K562 (cell line): ENCODE data around the gene POU3F1. TPM values are rescaled to one million over a fixed set of nuclear protein-coding genes. Genes with fewer than 3 reads are reported as not detected.

Source experiments
- ATF2 ChIP-seq: sonication (generic); formaldehyde crosslinking; IDR thresholded peaks from 2 replicates; pipeline ENCODE4 v1.8.1; 2022; ENCODE audit warnings: missing genetic modification reagents
- CREB1 ChIP-seq, 2 experiments: sonication (generic) in 1 of 2; formaldehyde crosslinking in 1 of 2; IDR thresholded peaks; 2 replicates each; pipeline versions ENCODE4 v1.6.1 to v1.8.0; 2012 to 2022; ENCODE audit warnings: inconsistent platforms in 1 of 2, mild to moderate bottlenecking in 1 of 2, missing genetic modification reagents in 1 of 2, moderate library complexity in 1 of 2
- DNMT1 ChIP-seq: fragments of 450-650 bp; IDR thresholded peaks from 2 replicates; pipeline ENCODE4 v1.6.1; 2016; ENCODE audit warnings: antibody characterized with exemption, mild to moderate bottlenecking
- ELK3 ChIP-seq: fragments of 450-650 bp; formaldehyde crosslinking; IDR thresholded peaks from 2 replicates; pipeline ENCODE4 v1.4.0; 2020; ENCODE audit warnings: mild to moderate bottlenecking
- GTF3C2 ChIP-seq: IDR thresholded peaks from 3 replicates; pipeline ENCODE4 v1.6.1; 2011; ENCODE audit warnings: borderline replicate concordance, mild to moderate bottlenecking, moderate library complexity; ENCODE audit not compliant: insufficient read length; ENCODE audit errors: extremely low read depth
- HOMEZ ChIP-seq: fragments of 250-450 bp; sonication (Bioruptor Pico); IDR thresholded peaks from 2 replicates; pipeline ENCODE4 v1.4.0; 2020; ENCODE audit warnings: mild to moderate bottlenecking, moderate library complexity
- MCM5 ChIP-seq: fragments of 450-650 bp; IDR thresholded peaks from 2 replicates; pipeline ENCODE4 v1.6.1; 2016; ENCODE audit warnings: low read depth
- TAF9B ChIP-seq: fragments of 450-650 bp; IDR thresholded peaks from 2 replicates; pipeline ENCODE4 v1.6.1; 2018; ENCODE audit warnings: mild to moderate bottlenecking; ENCODE audit not compliant: partially characterized antibody
- TARDBP ChIP-seq: fragments of 450-650 bp; IDR thresholded peaks from 2 replicates; pipeline ENCODE4 v1.6.1; 2016
- TCF7L2 ChIP-seq: fragments of 150-350 bp; IDR thresholded peaks from 2 replicates; pipeline ENCODE4 v1.6.1; 2016; ENCODE audit warnings: low read depth, mild to moderate bottlenecking, low read length, moderate library complexity
- THRB ChIP-seq: fragments of 450-650 bp; formaldehyde crosslinking; conservative IDR thresholded peaks from 2 replicates; pipeline ENCODE4 v1.4.0; 2022; ENCODE audit warnings: mild to moderate bottlenecking, missing genetic modification characterization
- ZNF133 ChIP-seq: fragments of 250-450 bp; sonication (Bioruptor Pico); IDR thresholded peaks from 2 replicates; pipeline ENCODE4 v1.4.0; 2020; ENCODE audit warnings: mild to moderate bottlenecking
- ZNF324 ChIP-seq: fragments of 250-450 bp; sonication (Bioruptor Pico); IDR thresholded peaks from 2 replicates; pipeline ENCODE4 v1.4.0; 2020; ENCODE audit warnings: mild to moderate bottlenecking
- ZNF655 ChIP-seq: fragments of 250-450 bp; sonication (Bioruptor Pico); IDR thresholded peaks from 2 replicates; pipeline ENCODE4 v1.5.0; 2021
- polyA plus RNA-seq, 8 experiments: library from polyadenylated mRNA; depleted of rRNA in 4 of 8; stranded (reverse) in 5 of 8; unstranded in 3 of 8; fragments of >200 nt; fragmentation: Nextera tagmentation in 2 of 8; fragmentation: Illumina TruSeq in 1 of 8; extraction: Ambion mirVana in 2 of 8; extraction: Trizol in 1 of 8; gene quantifications; 2 replicates each; pipeline versions ENCODE4 v1.2.1 to v1.2.3, GENCODE V29; 2011 to 2014; ENCODE audit warnings: inconsistent platforms in 1 of 8, missing spikeins in 1 of 8
- total RNA-seq, 7 experiments: library from RNA; depleted of rRNA in 6 of 7; stranded (reverse); fragments of >200 nt in 6 of 7; fragmentation: Illumina TruSeq in 2 of 7; extraction: Trizol in 2 of 7; gene quantifications; 2 replicates each; pipeline versions ENCODE4 v1.2.1 to v1.2.3, GENCODE V29; 2011 to 2021; ENCODE audit warnings: low replicate concordance in 1 of 7

Gene POU3F1
- total and polyA plus RNA-seq, 9 of the 15 experiments (the other 6 are each of a cell fraction or from before 2014, with no cell fraction given): 0.09 TPM; not detected in 8

GRCh38 chr1:38012363-38013226, 34.0 kb downstream of the POU3F1 start, which contains the start of gene UTP11 (continued):
- TF ChIP-seq GTF3C2: no peak
- TF ChIP-seq ZNF655: no peak
- peak; percentile 91 for TF ChIP-seq ZNF133 (CRISPR knock-in tag)
- peak; percentile 84; the same call in 1 of the 2 replicates for TF ChIP-seq THRB (CRISPR knock-in tag)
- TF ChIP-seq HOMEZ (CRISPR knock-in tag): peak; percentile 92; the same call in 1 of the 2 replicates
- TF ChIP-seq ATF2: no peak
- peak; percentile 67; the same call in 1 of the 2 replicates for TF ChIP-seq TARDBP
- no peak for TF ChIP-seq TCF7L2
- peak; percentile 97 for TF ChIP-seq TAF9B
- TF ChIP-seq MCM5: no peak
- peak; percentile 93 for TF ChIP-seq CREB1 (IDR thresholded peaks at IDR 0.05)
- TF ChIP-seq CREB1 (CRISPR knock-in tag; IDR thresholded peaks at IDR 0.05): peak; percentile 93
- 0 out of 2 replicates have a peak, but pooled peaks have one; percentile 69 for TF ChIP-seq DNMT1
- TF ChIP-seq ZNF324 (CRISPR knock-in tag): peak; percentile 77
- TF ChIP-seq ELK3 (CRISPR knock-in tag): no peak
